ENCODE measurements around the gene MSH3. TPM values are rescaled to one million over a fixed set of nuclear protein-coding genes. Genes with fewer than 3 reads are reported as not detected.
A peak's percentile ranks its signal among the peaks of the same experiment; 100 is the strongest.

The MSH3 gene
- polyA plus RNA-seq, 3 donors, result 4.5 to 9.9 (median 8.0) TPM

- Histone ChIP-seq H3K9me3 (replicated peaks in 1 of 2; ENCODE audit: control insufficient read depth in 1 of 2, insufficient read depth in 1 of 2, low read length in 2 of 2) (no peaks in the 10 kb centered on the region), H3K9ac (ENCODE audit: insufficient read depth, low read length, poor library complexity, severe bottlenecking) (no peak overlapping the region), H3K36me3 (replicated peaks in 1 of 2; ENCODE audit: control insufficient read depth in 1 of 2, insufficient read depth in 2 of 2, low read length in 2 of 2) (no peaks in the 10 kb centered on the region), H2AFZ (ENCODE audit: insufficient read depth, low read depth, low read length, poor library complexity, severe bottlenecking) (no peak overlapping the region), H4K20me1 (ENCODE audit: insufficient read depth, low read length) (no peaks in the 10 kb centered on the region), H3K4me2 (replicated peaks; ENCODE audit: extremely low read depth, low read length, poor library complexity, severe bottlenecking) (no peak overlapping the region), H3K4me1 (ENCODE audit: control insufficient read depth in 1 of 2, insufficient read depth in 2 of 2, low read length in 2 of 2) (peaks cover 41 to 52% of the 10 kb centered on the region in 2 donors), H3K27me3 (ENCODE audit: control insufficient read depth in 2 of 2, insufficient read depth in 2 of 2, low read length in 2 of 2) (no peaks in the 10 kb centered on the region), H3K79me2 (ENCODE audit: insufficient read depth, low read length) (no peaks in the 10 kb centered on the region), H3K27ac (ENCODE audit: low read depth in 1 of 2, low read length in 2 of 2) (peak overlapping the region in 1 of 2 donors; percentile 37), H3K4me3 (replicated peaks in 1 of 3; ENCODE audit: low read depth in 2 of 3, low read length in 3 of 3) (no peak overlapping the region)
- H3K9me3 Mint-ChIP-seq, result peaks cover 0 to 8% (median 6%) of the 10 kb centered on the region in 7 donors
- peaks cover 0 to 3% (median 0%) of the 10 kb centered on the region in 3 donors for H3K27me3 Mint-ChIP-seq (ENCODE audit: low read depth in 3 of 3)
- TF ChIP-seq CTCF (IDR thresholded peaks at IDR 0.05), result no peak
- DNase-seq, result peak; percentile 31 to 48 (median 44)
- peak overlapping the region in 1 of 7 donors; percentile 14 for H3K27ac Mint-ChIP-seq
- intact Hi-C loops (cut with micrococcal nuclease), result no loop called here
- H3K4me3 Mint-ChIP-seq, result no peak overlapping the region
- H3K36me3 Mint-ChIP-seq, result peaks cover 11 to 13% of the 10 kb centered on the region in 2 donors
- 40% methylated on average over 1 of the region's 4 CpGs for WGBS (ENCODE audit: insufficient coverage)
- H3K4me1 Mint-ChIP-seq, result peaks cover 34% of the 10 kb centered on the region
Measured at GRCh38 chr5:80620211-80620610, 34.2 kb upstream of the MSH3 start.

- H3K4me3 ChIP-seq (replicated peaks in 1 of 3; ENCODE audit: low read depth in 2 of 3, low read length in 3 of 3), result no peak overlapping the region
- H3K9me3 ChIP-seq (replicated peaks in 1 of 2; ENCODE audit: control insufficient read depth in 1 of 2, insufficient read depth in 1 of 2, low read length in 2 of 2), result no peaks in the 10 kb centered on the region
- Mint-ChIP-seq H3K4me1 (peaks cover 36% of the 10 kb centered on the region), H3K9me3 (peaks cover 0 to 8% (median 6%) of the 10 kb centered on the region in 7 donors), H3K27me3 (ENCODE audit: low read depth in 3 of 3) (peaks cover 0 to 3% (median 0%) of the 10 kb centered on the region in 3 donors), H3K36me3 (peaks cover 13 to 14% of the 10 kb centered on the region in 2 donors), H3K27ac (no peak overlapping the region), H3K4me3 (no peak overlapping the region)
- no peaks in the 10 kb centered on the region for H3K79me2 ChIP-seq (ENCODE audit: insufficient read depth, low read length)
- H3K9ac ChIP-seq (ENCODE audit: insufficient read depth, low read length, poor library complexity, severe bottlenecking), result no peak overlapping the region
- H3K4me1 ChIP-seq (ENCODE audit: control insufficient read depth in 1 of 2, insufficient read depth in 2 of 2, low read length in 2 of 2), result peaks cover 41 to 52% of the 10 kb centered on the region in 2 donors
- H3K4me2 ChIP-seq (replicated peaks; ENCODE audit: extremely low read depth, low read length, poor library complexity, severe bottlenecking), result no peak overlapping the region
- intact Hi-C loops (cut with micrococcal nuclease), result no loop called here
- DNase-seq, result no peak
- TF ChIP-seq CTCF (IDR thresholded peaks at IDR 0.05), result no peak
- no peaks in the 10 kb centered on the region for H3K36me3 ChIP-seq (replicated peaks in 1 of 2; ENCODE audit: control insufficient read depth in 1 of 2, insufficient read depth in 2 of 2, low read length in 2 of 2)
- H3K27me3 ChIP-seq (ENCODE audit: control insufficient read depth in 2 of 2, insufficient read depth in 2 of 2, low read length in 2 of 2), result no peaks in the 10 kb centered on the region
- 67% methylated on average over 1 of the region's 2 CpGs for WGBS (ENCODE audit: insufficient coverage)
- no peak overlapping the region for H2AFZ ChIP-seq (ENCODE audit: insufficient read depth, low read depth, low read length, poor library complexity, severe bottlenecking)
- no peaks in the 10 kb centered on the region for H4K20me1 ChIP-seq (ENCODE audit: insufficient read depth, low read length)
- H3K27ac ChIP-seq (ENCODE audit: low read depth in 1 of 2, low read length in 2 of 2), result no peak overlapping the region
Measured at GRCh38 chr5:80622756-80623155, 31.7 kb upstream of the MSH3 start.
